Astrocyte of the spinal cord (primary cell): Measurements from ENCODE around the gene BCLAF1.

Experiments used
- DNase-seq: peaks from one replicate; pipeline ENCODE4 v3.0.0; 2011; ENCODE audit warnings: low read depth, low spot score
- H3K4me3 ChIP-seq: 2 replicates; pipeline ENCODE4 v1.5.1; 2011; ENCODE audit warnings: low read depth, mild to moderate bottlenecking, low read length, moderate library complexity
- CTCF ChIP-seq: IDR thresholded peaks from 2 replicates; pipeline ENCODE4 v1.5.1; 2012; ENCODE audit warnings: low read depth, mild to moderate bottlenecking, low read length, inconsistent platforms
- in situ Hi-C: cut with HindIII; loops from 2 replicates; pipeline ENCODE4 v1.10.0; 2017; ENCODE audit warnings: low sequenced_read_pairs

The BCLAF1 gene

GRCh38 chr6:136253734-136254133, 35.9 kb downstream of the BCLAF1 start:
- no peak for TF ChIP-seq CTCF
- in situ Hi-C loops, result no loop called here
- no peak for DNase-seq
- H3K4me3 ChIP-seq, result no peak overlapping the region

GRCh38 chr6:136252441-136252840, 37.2 kb downstream of the BCLAF1 start:
- no peak overlapping the region for H3K4me3 ChIP-seq
- no peak for TF ChIP-seq CTCF
- in situ Hi-C loops, result no loop called here
- no peak for DNase-seq

- DNase-seq, result no peak
- TF ChIP-seq CTCF, result no peak
- in situ Hi-C loops, result no loop called here
- H3K4me3 ChIP-seq, result no peak overlapping the region
Observed at GRCh38 chr6:136251394-136251793, 38.3 kb downstream of the BCLAF1 start.

GRCh38 chr6:136250686-136251008, 39.0 kb downstream of the BCLAF1 start:
- TF ChIP-seq CTCF, result no peak
- in situ Hi-C loops, result no loop called here
- no peak for DNase-seq
- H3K4me3 ChIP-seq, result peak overlapping the region; percentile 89

- no peak for TF ChIP-seq CTCF
- peak within 1 kb of the TSS; percentile 89 for H3K4me3 ChIP-seq
- in situ Hi-C loops, result no loop called here
- peak; percentile 99 for DNase-seq
Observed at GRCh38 chr6:136249811-136250685, 39.6 kb downstream of the BCLAF1 start, which contains the start of gene MTFR2. Gene MTFR2 (minus strand): TSS chr6:136250311. CDS start chr6:136249099, 1,212 bp downstream.

- no peak for TF ChIP-seq CTCF
- in situ Hi-C loops, result no loop called here
- H3K4me3 ChIP-seq, result peak overlapping the region; percentile 89
- DNase-seq, result no peak
Observed at GRCh38 chr6:136249336-136249735, 40.3 kb downstream of the BCLAF1 start.
